H1 (cell line): ENCODE measurements around the gene FHIT. TPM values are rescaled to one million over a fixed set of nuclear protein-coding genes. Genes with fewer than 3 reads are reported as not detected.

Experiments
- CTCF ChIA-PET: fragments of 300-600 bp; sonication (Branson Sonifier 250); formaldehyde crosslinking; loops from one replicate; lab custom pipeline; 2021; ENCODE audit not compliant: partially characterized antibody; lab: Charles Lee
- POLR2A ChIA-PET: fragments of 300-600 bp; sonication (Branson Sonifier 250); formaldehyde crosslinking; loops from one replicate; lab custom pipeline; 2021; ENCODE audit warnings: inconsistent platforms; ENCODE audit not compliant: partially characterized antibody; lab: Charles Lee
- DNase-seq, 2 experiments: peaks; one replicate each; pipeline versions ENCODE4 v3.0.0 to v3.0.0-alpha.2; 2010 to 2022; ENCODE audit warnings: low spot score in 2 of 2, low read depth in 1 of 2, mixed read lengths in 1 of 2
- FAIRE-seq: peaks from 2 replicates; lab custom pipeline; 2011; peaks lifted over from hg19 to GRCh38; lab: Jason Lieb, UNC
- H2AFZ ChIP-seq: 2 replicates; pipeline ENCODE4 v1.8.1; 2012; ENCODE audit warnings: low read length, inconsistent platforms
- H2AK5ac ChIP-seq: 2 replicates; pipeline ENCODE4 v1.6.1; 2013; ENCODE audit warnings: low read depth, low read length
- H2BK120ac ChIP-seq: replicated peaks from 2 replicates; pipeline ENCODE3; 2013; ENCODE audit warnings: low read depth, low read length, inconsistent platforms
- H2BK12ac ChIP-seq: 2 replicates; pipeline ENCODE4 v1.6.1; 2013; ENCODE audit warnings: low read depth, low read length
- H2BK15ac ChIP-seq: 2 replicates; pipeline ENCODE4 v1.6.1; 2013; ENCODE audit warnings: low read length
- H2BK20ac ChIP-seq: 2 replicates; pipeline ENCODE4 v1.6.1; 2013; ENCODE audit warnings: low read length
- H2BK5ac ChIP-seq: 2 replicates; pipeline ENCODE4 v1.6.1; 2013; ENCODE audit warnings: low read depth, low read length
- H3K14ac ChIP-seq: 2 replicates; pipeline ENCODE4 v1.6.1; 2013; ENCODE audit warnings: inconsistent platforms; ENCODE audit not compliant: insufficient read length
- H3K18ac ChIP-seq: 2 replicates; pipeline ENCODE4 v1.6.1; 2013; ENCODE audit warnings: low read length; ENCODE audit errors: extremely low read depth
- H3K23ac ChIP-seq: 2 replicates; pipeline ENCODE4 v1.6.1; 2013; ENCODE audit warnings: inconsistent platforms; ENCODE audit not compliant: insufficient read length
- H3K23me2 ChIP-seq: 2 replicates; pipeline ENCODE4 v1.6.1; 2013; ENCODE audit warnings: low read depth, low read length
- H3K27ac ChIP-seq: 2 replicates; pipeline ENCODE4 v1.6.1; 2011; ENCODE audit warnings: low read depth, low read length, inconsistent platforms
- H3K27me3 ChIP-seq, 4 experiments: replicated peaks in 1 of 4; 1 replicate in 1 of 4; 2 replicates in 3 of 4; pipeline versions ENCODE4 v1.6.1 to v1.8.1; 2011 to 2013; ENCODE audit warnings: low read length in 3 of 4, mild to moderate bottlenecking in 3 of 4, inconsistent platforms in 2 of 4, mixed read lengths in 2 of 4, moderate library complexity in 1 of 4; ENCODE audit not compliant: control insufficient read depth in 3 of 4, insufficient read depth in 3 of 4; ENCODE audit errors: extremely low read depth in 1 of 4
- H3K36me3 ChIP-seq, 4 experiments: 2 replicates each; pipeline versions ENCODE4 v1.6.1 to v1.8.1; 2011 to 2013; ENCODE audit warnings: mild to moderate bottlenecking in 4 of 4, low read length in 3 of 4, moderate library complexity in 2 of 4, control low read depth in 1 of 4, inconsistent platforms in 1 of 4; ENCODE audit not compliant: insufficient read depth in 4 of 4, control insufficient read depth in 2 of 4
- H3K4ac ChIP-seq: replicated peaks from 2 replicates; pipeline ENCODE3; 2013; ENCODE audit warnings: low read length, low read depth, mixed read lengths, inconsistent platforms; ENCODE audit not compliant: insufficient read length
- H3K4me1 ChIP-seq, 4 experiments: replicated peaks in 1 of 4; 1 replicate in 1 of 4; 2 replicates in 3 of 4; pipeline versions ENCODE4 v1.6.1 to v1.8.1; 2011 to 2013; ENCODE audit warnings: low read length in 3 of 4, inconsistent platforms in 2 of 4, mixed read lengths in 1 of 4; ENCODE audit not compliant: insufficient read depth in 4 of 4, control insufficient read depth in 3 of 4
- H3K4me2 ChIP-seq, 2 experiments: 2 replicates each; pipeline versions ENCODE4 v1.6.1 to v1.8.1; 2011 to 2013; ENCODE audit warnings: low read depth in 2 of 2, low read length in 2 of 2, control low read depth in 1 of 2, inconsistent platforms in 1 of 2, mild to moderate bottlenecking in 1 of 2; ENCODE audit not compliant: insufficient read depth in 1 of 2
- H3K4me3 ChIP-seq, 4 experiments: fragments of 200-600, 300-600 bp in 1 of 4; sonication (generic), shearing (Covaris generic), sonication (Bioruptor Twin) in 1 of 4; 2 replicates each; pipeline versions ENCODE4 v1.5.1 to v1.8.1; 2011 to 2016; ENCODE audit warnings: low read length in 4 of 4, low read depth in 3 of 4, control low read depth in 2 of 4, inconsistent platforms in 2 of 4, mild to moderate bottlenecking in 2 of 4, mixed read lengths in 1 of 4, moderate library complexity in 1 of 4; ENCODE audit not compliant: insufficient read depth in 2 of 4; ENCODE audit errors: extremely low read depth in 1 of 4
- H3K56ac ChIP-seq: replicated peaks from 2 replicates; pipeline ENCODE3; 2013; ENCODE audit warnings: low read depth, mild to moderate bottlenecking, mixed read lengths, low read length, inconsistent platforms; ENCODE audit not compliant: insufficient read length
- H3K79me1 ChIP-seq: 2 replicates; pipeline ENCODE4 v1.6.1; 2013; ENCODE audit warnings: low read depth, low read length, control low read depth
- H3K79me2 ChIP-seq, 2 experiments: 2 replicates each; pipeline versions ENCODE4 v1.6.1 to v1.8.1; 2012 to 2013; ENCODE audit warnings: low read length in 2 of 2, mild to moderate bottlenecking in 2 of 2, inconsistent platforms in 1 of 2; ENCODE audit not compliant: insufficient read depth in 2 of 2, control insufficient read depth in 1 of 2
- H3K9ac ChIP-seq, 4 experiments: replicated peaks in 1 of 4; 1 replicate in 1 of 4; 2 replicates in 3 of 4; pipeline versions ENCODE4 v1.6.1 to v1.8.1; 2011 to 2013; ENCODE audit warnings: low read depth in 3 of 4, low read length in 3 of 4, control low read depth in 2 of 4, mild to moderate bottlenecking in 2 of 4, moderate library complexity in 2 of 4, inconsistent platforms in 1 of 4; ENCODE audit errors: extremely low read depth in 1 of 4
- H3K9me3 ChIP-seq, 2 experiments: 2 replicates each; pipeline versions ENCODE4 v1.6.1 to v1.8.1; 2012 to 2013; ENCODE audit warnings: mild to moderate bottlenecking in 2 of 2, moderate library complexity in 2 of 2, control low read depth in 1 of 2, inconsistent platforms in 1 of 2, low read depth in 1 of 2, low read length in 1 of 2, mixed read lengths in 1 of 2; ENCODE audit not compliant: insufficient read depth in 2 of 2
- H4K20me1 ChIP-seq, 2 experiments: replicated peaks in 1 of 2; 2 replicates each; pipeline versions ENCODE3 to v1.8.1; 2011 to 2013; ENCODE audit warnings: inconsistent platforms in 2 of 2, low read length in 2 of 2, mild to moderate bottlenecking in 1 of 2; ENCODE audit not compliant: insufficient read depth in 2 of 2, control insufficient read depth in 1 of 2
- H4K5ac ChIP-seq: 2 replicates; pipeline ENCODE4 v1.6.1; 2013; ENCODE audit warnings: low read length, low read depth, mixed read lengths, inconsistent platforms; ENCODE audit not compliant: insufficient read length
- H4K8ac ChIP-seq: 2 replicates; pipeline ENCODE4 v1.8.0; 2013; ENCODE audit warnings: mild to moderate bottlenecking, moderate library complexity, low read length, inconsistent platforms; ENCODE audit not compliant: insufficient read depth; ENCODE audit errors: extremely low read depth
- H4K91ac ChIP-seq: replicated peaks from 2 replicates; pipeline ENCODE3; 2013; ENCODE audit warnings: low read length, mixed read lengths, inconsistent platforms; ENCODE audit not compliant: insufficient read length
- ATF3 ChIP-seq: IDR thresholded peaks from 2 replicates; pipeline ENCODE4 v1.6.1; 2011; ENCODE audit warnings: low read depth, mild to moderate bottlenecking, low read length; ENCODE audit not compliant: insufficient read depth
- BRCA1 ChIP-seq: IDR thresholded peaks from 2 replicates; pipeline ENCODE4 v1.6.1; 2012; ENCODE audit warnings: low read depth, low read length, improper control_type of control experiment
- CHD2 ChIP-seq: IDR thresholded peaks from 2 replicates; pipeline ENCODE4 v1.6.1; 2012; ENCODE audit warnings: low read length, improper control_type of control experiment
- CREB1 ChIP-seq: IDR thresholded peaks from 2 replicates; pipeline ENCODE4 v1.6.1; 2012; ENCODE audit warnings: inconsistent platforms
- CTBP2 ChIP-seq: IDR thresholded peaks from 2 replicates; pipeline ENCODE4 v1.7.0; 2011; ENCODE audit warnings: borderline replicate concordance, mild to moderate bottlenecking, moderate library complexity, mixed read lengths, low read length; ENCODE audit not compliant: insufficient read depth, insufficient read length
- GTF2F1 ChIP-seq: IDR thresholded peaks from 2 replicates; pipeline ENCODE4 v1.6.1; 2012; ENCODE audit warnings: low read depth, low read length, improper control_type of control experiment, borderline replicate concordance
- HDAC2 ChIP-seq, 2 experiments: fragments of 300-600 bp in 1 of 2; sonication (generic) in 1 of 2; IDR thresholded peaks; 2 replicates each; pipeline ENCODE4 v1.6.1; 2011 to 2012; ENCODE audit warnings: low read depth in 2 of 2, low read length in 2 of 2, mild to moderate bottlenecking in 2 of 2, moderate library complexity in 2 of 2, borderline replicate concordance in 1 of 2, inconsistent platforms in 1 of 2
- KDM4A ChIP-seq: IDR thresholded peaks from one replicate; pipeline ENCODE4 v1.7.1; 2012; ENCODE audit warnings: low read depth, mild to moderate bottlenecking, moderate library complexity, low read length, inconsistent platforms; ENCODE audit not compliant: severe bottlenecking
- RNF2 ChIP-seq: fragments of 200-900, 300-1000 bp; sonication (generic); IDR thresholded peaks from 2 replicates; pipeline ENCODE4 v1.7.1; 2016; ENCODE audit warnings: borderline replicate concordance, low read depth, mild to moderate bottlenecking, antibody characterized with exemption, low read length; ENCODE audit not compliant: poor library complexity, severe bottlenecking; ENCODE audit errors: missing control alignments
- SIN3A ChIP-seq, 2 experiments: IDR thresholded peaks in 1 of 2; conservative IDR thresholded peaks in 1 of 2; 2 replicates each; pipeline ENCODE4 v1.6.1; 2011 to 2012; ENCODE audit warnings: low read length in 2 of 2, improper control_type of control experiment in 1 of 2, low read depth in 1 of 2, mild to moderate bottlenecking in 1 of 2
- TAF7 ChIP-seq: optimal IDR thresholded peaks from 2 replicates; pipeline ENCODE3; 2011; ENCODE audit warnings: low read depth, mild to moderate bottlenecking, inconsistent platforms, low read length, moderate library complexity, borderline replicate concordance
- TBP ChIP-seq: IDR thresholded peaks from 2 replicates; pipeline ENCODE4 v1.6.1; 2011; ENCODE audit warnings: low read depth, low read length, improper control_type of control experiment
- TEAD4 ChIP-seq: IDR thresholded peaks from 2 replicates; pipeline ENCODE4 v1.6.1; 2012; ENCODE audit warnings: low read depth, low read length, inconsistent platforms, mixed read lengths
- WGBS, 2 experiments: shearing (Covaris generic) in 1 of 2; methylation state at CpG; one replicate each; pipeline versions ENCODE4 v1.1.6 to v1.1.7; 2013 to 2015; ENCODE audit warnings: low lambda C conversion rate in 2 of 2, mixed read lengths in 2 of 2, inconsistent platforms in 1 of 2, low coverage in 1 of 2, missing lambda C conversion rate in 1 of 2; ENCODE audit not compliant: insufficient replicate concordance in 2 of 2, insufficient coverage in 1 of 2, insufficient read length in 1 of 2; ENCODE audit errors: extremely low coverage in 1 of 2, missing lambda C conversion rate in 1 of 2; 5-methylcytosine and 5-hydroxymethylcytosine counted together
- polyA plus RNA-seq, 7 experiments: library from polyadenylated mRNA; depleted of rRNA in 3 of 7; stranded (reverse) in 5 of 7; unstranded in 2 of 7; fragments of >200 nt in 5 of 7; fragments of 200-250 nt in 2 of 7; gene quantifications; 1 replicate in 5 of 7; 2 replicates in 1 of 7; 4 replicates in 1 of 7; pipeline versions ENCODE4 v1.2.1 to v1.2.3, GENCODE V29; 2011 to 2013; ENCODE audit warnings: missing spikeins in 2 of 7, mixed read lengths in 2 of 7
- total RNA-seq: library from RNA; stranded (reverse); fragmentation: NEBNext Ultra II Directional; extraction: Animal tissue kit (Norgen Biotek cat#: 25700); gene quantifications from 2 replicates; pipeline ENCODE4 v1.2.1, GENCODE V29; 2021

Gene FHIT
- total and polyA plus RNA-seq, 2 of the 8 experiments (the other 6 are each of a cell fraction or from before 2014, with no cell fraction given), result 1.2 to 3.2 TPM

GRCh38 chr3:61087465-61087864 is 163.8 kb downstream of the FHIT start:
- no peak overlapping the region for H2BK120ac ChIP-seq
- H2BK5ac ChIP-seq, result no peak overlapping the region
- no peak overlapping the region for H4K91ac ChIP-seq
- H3K27me3 ChIP-seq, result no peaks in the 10 kb centered on the region
- no peak overlapping the region for H4K5ac ChIP-seq
- H3K9ac ChIP-seq, result no peak overlapping the region
- ChIA-PET CTCF (no interaction called here), POLR2A (no interaction called here)
- no peak overlapping the region for H2AFZ ChIP-seq
- no peaks in the 10 kb centered on the region for H3K9me3 ChIP-seq
- no peak overlapping the region for H3K4ac ChIP-seq
- no peaks in the 10 kb centered on the region for H3K79me1 ChIP-seq
- no peak overlapping the region for H2BK20ac ChIP-seq
- H3K36me3 ChIP-seq, result no peaks in the 10 kb centered on the region; a peak in 1 of 8 replicates
- no peak overlapping the region for H2AK5ac ChIP-seq
- no peak overlapping the region for H3K56ac ChIP-seq
- DNase-seq, result no peak
- no peaks in the 10 kb centered on the region; a peak in 1 of 7 replicates for H3K4me1 ChIP-seq
- H2BK15ac ChIP-seq, result no peak overlapping the region
- no peak overlapping the region for H3K4me2 ChIP-seq
- H3K4me3 ChIP-seq, result no peak overlapping the region
- H3K14ac ChIP-seq, result no peak overlapping the region
- WGBS, 2 experiments, result 92% methylated on average over 2 of the region's 2 CpGs; no CpG with 5 or more reads in 1 of the 2 experiments
- no peak for FAIRE-seq
- H3K18ac ChIP-seq, result no peak overlapping the region
- no peaks in the 10 kb centered on the region for H3K79me2 ChIP-seq
- H4K20me1 ChIP-seq, result no peaks in the 10 kb centered on the region
- H3K27ac ChIP-seq, result no peak overlapping the region
- no peak overlapping the region for H4K8ac ChIP-seq
- H3K23me2 ChIP-seq, result no peaks in the 10 kb centered on the region
- H2BK12ac ChIP-seq, result no peak overlapping the region
- no peak overlapping the region for H3K23ac ChIP-seq
- TF ChIP-seq BRCA1 (no peak), SIN3A (conservative IDR thresholded peaks at IDR 0.05 in 1 of 2, IDR thresholded peaks at IDR 0.05 in 1 of 2; ENCODE audit: low read depth in 1 of 2, low read length in 2 of 2) (no peak), CTBP2 (no peak), ATF3 (no peak), RNF2 (no peak), CREB1 (no peak), HDAC2 (IDR thresholded peaks at IDR 0.05; ENCODE audit: borderline replicate concordance in 1 of 2, low read depth in 2 of 2, low read length in 2 of 2) (no peak), KDM4A (no peak), GTF2F1 (no peak), TAF7 (no peak), TBP (no peak), CHD2 (no peak), TEAD4 (no peak)
